Neuron (in vitro differentiated cells): Measurements from ENCODE around the gene PDE4D.

Experiments
- H2AFZ ChIP-seq: one replicate; pipeline ENCODE4 v1.6.1; 2013; ENCODE audit warnings: low read depth, mild to moderate bottlenecking, inconsistent platforms, low read length, moderate library complexity
- H3K27me3 ChIP-seq: one replicate; pipeline ENCODE4 v1.6.1; 2013; ENCODE audit warnings: low read length; ENCODE audit not compliant: insufficient read depth
- H3K36me3 ChIP-seq: one replicate; pipeline ENCODE4 v1.6.1; 2013; ENCODE audit warnings: low read length; ENCODE audit not compliant: insufficient read depth
- H3K4me1 ChIP-seq: one replicate; pipeline ENCODE4 v1.6.1; 2013; ENCODE audit warnings: low read length; ENCODE audit not compliant: insufficient read depth
- H3K4me3 ChIP-seq: 2 replicates; pipeline ENCODE4 v1.5.1; 2013; ENCODE audit warnings: mild to moderate bottlenecking, low read length, moderate library complexity
- H3K9me3 ChIP-seq: one replicate; pipeline ENCODE4 v1.6.1; 2013; ENCODE audit warnings: low read length

The PDE4D gene

DNA sequence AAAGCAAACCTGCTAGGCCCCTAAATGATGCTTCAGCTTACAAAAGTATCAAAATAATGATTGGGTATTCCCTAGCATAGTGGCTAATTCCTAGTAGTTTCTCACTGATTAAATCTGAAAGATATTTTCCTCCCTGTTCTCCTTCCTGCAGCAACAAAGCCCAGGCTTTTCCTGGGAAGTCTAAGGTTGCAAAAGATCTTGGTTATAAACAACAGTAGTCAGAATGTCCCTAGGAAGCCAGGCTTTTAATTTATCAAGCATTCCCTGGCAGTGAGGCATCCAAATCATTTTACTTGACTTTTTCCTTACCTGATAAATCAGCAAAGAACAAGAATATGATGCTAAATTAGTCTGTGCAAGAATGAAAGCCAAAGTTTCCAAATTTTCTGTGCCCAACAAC is 272.0 kb downstream of the PDE4D start:
- no peaks in the 10 kb centered on the region for H3K27me3 ChIP-seq
- no peaks in the 10 kb centered on the region for H3K9me3 ChIP-seq
- no peak overlapping the region for H2AFZ ChIP-seq
- H3K36me3 ChIP-seq = no peaks in the 10 kb centered on the region
- H3K4me3 ChIP-seq = no peak overlapping the region
- H3K4me1 ChIP-seq = no peaks in the 10 kb centered on the region

DNA sequence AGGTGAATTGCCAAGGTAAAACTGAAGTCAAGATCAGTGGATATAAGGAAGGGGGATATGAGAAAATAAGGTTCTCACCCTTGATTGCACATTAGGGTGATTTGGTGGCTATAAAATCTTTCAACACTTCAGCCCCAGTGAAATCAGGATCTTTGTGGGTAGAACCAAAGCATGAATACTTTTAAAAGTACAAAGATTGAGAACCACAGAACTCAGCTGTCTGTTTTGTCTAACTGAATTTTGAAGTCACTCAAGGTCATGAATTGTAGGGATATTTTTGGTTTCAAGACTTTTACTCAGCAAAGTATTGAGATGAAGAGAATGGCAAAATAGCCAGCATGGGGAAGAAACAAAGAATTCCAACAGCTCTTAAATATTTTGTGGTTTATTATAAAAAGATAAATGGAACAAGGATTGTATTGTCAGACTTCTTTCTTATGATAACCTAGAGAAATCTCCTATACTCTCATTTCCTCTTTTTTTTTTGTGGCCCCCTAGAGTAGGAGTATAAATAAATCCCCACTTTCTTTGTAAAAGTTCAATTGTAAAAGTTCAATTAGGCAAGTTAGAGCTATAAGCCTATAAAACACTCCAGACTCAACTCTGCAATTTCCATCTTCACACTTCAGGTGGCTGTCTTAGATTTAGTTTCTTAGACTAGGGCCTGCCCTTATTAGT is 272.9 kb downstream of the PDE4D start:
- Histone ChIP-seq H2AFZ (no peak overlapping the region), H3K27me3 (no peaks in the 10 kb centered on the region), H3K36me3 (no peaks in the 10 kb centered on the region), H3K4me3 (no peak overlapping the region), H3K9me3 (no peaks in the 10 kb centered on the region), H3K4me1 (peaks cover under 1% of the 10 kb centered on the region)

DNA sequence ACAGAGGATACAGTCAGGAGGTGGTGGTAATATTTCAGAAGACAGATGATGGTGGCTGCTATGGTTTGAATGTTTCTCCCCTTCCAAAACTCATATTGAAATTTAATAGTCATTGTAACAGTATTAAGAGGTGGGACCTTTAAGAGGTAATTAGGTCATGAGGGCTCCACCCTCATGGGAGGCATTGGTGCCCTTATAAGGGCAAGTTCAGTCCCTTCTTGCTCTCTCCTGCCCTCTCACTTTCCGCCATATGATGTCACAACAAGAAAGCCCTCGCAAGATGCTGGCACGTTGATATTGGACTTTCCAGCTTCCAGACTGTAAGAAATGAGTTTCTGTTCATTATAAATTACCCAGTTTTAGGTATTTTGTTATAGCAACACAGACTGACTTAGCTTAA is 274.9 kb downstream of the PDE4D start:
- H3K27me3 ChIP-seq = no peaks in the 10 kb centered on the region
- peaks cover 6% of the 10 kb centered on the region for H3K4me1 ChIP-seq
- H3K36me3 ChIP-seq = no peaks in the 10 kb centered on the region
- H3K9me3 ChIP-seq = no peaks in the 10 kb centered on the region
- H3K4me3 ChIP-seq = no peak overlapping the region
- H2AFZ ChIP-seq = no peak overlapping the region

DNA sequence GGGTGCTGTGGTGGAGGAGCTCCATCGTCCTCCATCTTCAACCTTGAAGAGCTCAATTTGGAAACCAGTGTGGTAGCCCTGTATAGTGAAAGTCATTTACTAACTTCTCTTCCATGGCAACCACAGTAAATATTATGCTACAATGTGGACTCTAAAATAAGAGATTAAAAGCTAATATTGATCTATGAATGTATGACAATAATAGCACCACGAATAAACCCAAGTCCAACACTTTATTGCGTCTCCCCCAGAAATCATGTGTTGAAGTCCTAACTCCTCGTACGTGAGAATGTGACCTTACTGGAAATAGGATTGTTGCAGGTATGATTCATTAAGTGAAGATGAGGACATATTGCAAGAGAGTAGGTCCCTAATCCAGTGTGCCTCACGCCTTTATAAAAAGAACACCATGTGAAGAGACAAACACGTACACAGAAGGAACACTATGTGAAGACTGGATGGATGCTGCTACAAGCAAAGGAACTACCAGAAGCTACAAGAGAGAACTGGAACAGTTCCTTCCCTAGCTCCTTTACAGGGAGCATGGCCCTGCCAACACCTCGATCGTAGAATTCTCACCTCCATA is 276.2 kb downstream of the PDE4D start:
- peaks cover 6% of the 10 kb centered on the region for H3K4me1 ChIP-seq
- no peaks in the 10 kb centered on the region for H3K27me3 ChIP-seq
- H2AFZ ChIP-seq = no peak overlapping the region
- no peaks in the 10 kb centered on the region for H3K36me3 ChIP-seq
- H3K4me3 ChIP-seq = no peak overlapping the region
- no peaks in the 10 kb centered on the region for H3K9me3 ChIP-seq

DNA sequence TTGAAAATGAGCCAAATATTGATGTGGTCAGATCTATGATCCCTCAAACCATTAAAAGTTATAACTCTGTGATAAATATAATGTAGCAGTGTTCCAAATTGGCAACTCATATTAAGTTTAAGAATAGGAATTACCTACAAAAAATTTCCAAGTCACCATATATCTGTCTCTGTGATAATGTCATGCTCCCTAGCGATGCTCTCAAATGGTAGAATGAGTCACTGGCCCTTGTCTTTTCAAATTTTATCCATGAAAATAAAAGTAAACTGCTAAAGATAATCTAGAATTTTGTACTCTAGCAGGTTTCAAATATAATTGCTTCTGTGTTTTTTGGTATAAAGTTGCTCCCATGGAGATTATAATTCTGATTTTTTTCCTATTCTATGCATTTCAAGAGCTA is 277.1 kb downstream of the PDE4D start:
- no peaks in the 10 kb centered on the region for H3K36me3 ChIP-seq
- no peaks in the 10 kb centered on the region for H3K27me3 ChIP-seq
- H3K4me3 ChIP-seq = no peak overlapping the region
- peaks cover 6% of the 10 kb centered on the region for H3K4me1 ChIP-seq
- H2AFZ ChIP-seq = no peak overlapping the region
- H3K9me3 ChIP-seq = no peaks in the 10 kb centered on the region

DNA sequence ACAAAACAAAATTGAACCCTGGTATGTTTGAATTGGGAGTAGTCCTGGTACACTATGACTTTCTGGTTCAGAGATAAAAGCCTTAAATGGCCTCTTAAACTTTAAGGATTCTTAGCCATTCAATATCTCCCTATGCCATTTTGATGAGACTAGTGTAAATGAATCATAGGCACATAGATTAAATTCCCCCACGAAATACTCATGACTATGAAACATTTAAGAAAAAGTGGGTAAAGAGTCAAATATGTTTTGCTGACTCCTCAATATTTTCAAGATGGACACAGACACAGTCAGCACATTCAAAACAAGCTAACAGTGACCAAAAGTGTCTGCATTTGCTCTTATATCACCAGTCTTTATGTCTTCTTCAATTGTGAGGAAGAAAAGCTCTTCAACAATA is 278.3 kb downstream of the PDE4D start:
- H3K27me3 ChIP-seq = no peaks in the 10 kb centered on the region
- H2AFZ ChIP-seq = no peak overlapping the region
- H3K4me1 ChIP-seq = peaks cover 6% of the 10 kb centered on the region
- H3K4me3 ChIP-seq = no peak overlapping the region
- H3K36me3 ChIP-seq = no peaks in the 10 kb centered on the region
- no peaks in the 10 kb centered on the region for H3K9me3 ChIP-seq

DNA sequence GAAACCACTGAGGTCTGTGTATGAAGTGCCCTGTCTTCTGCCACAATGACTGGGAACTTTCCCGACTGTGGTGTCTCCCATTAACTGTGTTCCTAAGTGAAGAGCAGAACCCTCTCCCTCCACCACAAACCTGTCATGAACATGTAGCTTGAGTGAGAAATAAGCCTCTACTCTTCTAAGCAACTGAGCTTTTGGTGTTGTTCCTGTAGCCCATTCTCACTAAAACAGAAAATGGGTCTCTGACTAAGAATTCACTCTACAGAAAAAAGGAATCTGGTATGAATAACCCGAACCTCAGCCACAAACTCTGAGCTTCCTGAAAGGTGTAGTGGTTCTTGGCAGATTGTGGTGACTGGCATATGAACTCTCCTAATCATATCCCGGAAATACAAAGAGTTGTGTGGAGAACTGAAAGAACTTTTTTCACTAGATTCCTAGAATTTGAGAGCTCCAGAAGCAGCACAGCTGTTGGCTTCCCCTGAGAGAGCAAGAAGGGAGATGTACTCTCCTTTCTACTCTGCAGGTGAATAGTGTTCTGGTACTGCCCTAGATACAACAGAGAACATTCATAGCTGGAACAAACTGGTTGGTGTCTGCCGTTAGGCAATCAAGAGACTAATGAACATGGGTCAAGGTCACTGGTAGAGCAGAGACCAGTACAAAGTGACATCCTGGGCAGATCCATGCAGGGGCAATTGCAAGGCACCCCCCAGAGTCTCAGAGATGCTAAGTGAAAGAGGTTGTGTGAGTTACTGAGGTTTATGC is 283.8 kb downstream of the PDE4D start:
- H3K4me3 ChIP-seq = no peak overlapping the region
- H2AFZ ChIP-seq = no peak overlapping the region
- H3K4me1 ChIP-seq = no peaks in the 10 kb centered on the region
- no peaks in the 10 kb centered on the region for H3K27me3 ChIP-seq
- no peaks in the 10 kb centered on the region for H3K36me3 ChIP-seq
- no peaks in the 10 kb centered on the region for H3K9me3 ChIP-seq

DNA sequence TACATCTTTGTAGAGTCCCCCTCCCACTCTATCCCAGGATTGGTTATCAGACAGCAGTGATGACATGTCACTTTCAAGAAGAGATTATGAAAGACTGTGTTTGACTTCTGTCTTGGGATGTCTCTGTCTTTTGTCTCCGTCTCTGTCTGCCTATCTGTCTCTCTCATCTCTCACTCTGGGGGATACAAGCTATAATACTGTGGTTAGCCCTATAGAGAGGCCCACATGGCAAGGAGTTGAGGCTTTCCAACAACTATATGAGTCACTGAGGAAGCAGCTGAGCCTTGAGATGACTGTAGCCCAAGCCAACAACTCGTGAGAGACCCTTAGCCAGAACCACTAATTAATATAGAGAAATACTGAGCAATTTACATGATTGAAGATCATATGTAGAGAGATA is 284.8 kb downstream of the PDE4D start:
- Histone ChIP-seq H3K4me1 (no peaks in the 10 kb centered on the region), H3K4me3 (no peak overlapping the region)

DNA sequence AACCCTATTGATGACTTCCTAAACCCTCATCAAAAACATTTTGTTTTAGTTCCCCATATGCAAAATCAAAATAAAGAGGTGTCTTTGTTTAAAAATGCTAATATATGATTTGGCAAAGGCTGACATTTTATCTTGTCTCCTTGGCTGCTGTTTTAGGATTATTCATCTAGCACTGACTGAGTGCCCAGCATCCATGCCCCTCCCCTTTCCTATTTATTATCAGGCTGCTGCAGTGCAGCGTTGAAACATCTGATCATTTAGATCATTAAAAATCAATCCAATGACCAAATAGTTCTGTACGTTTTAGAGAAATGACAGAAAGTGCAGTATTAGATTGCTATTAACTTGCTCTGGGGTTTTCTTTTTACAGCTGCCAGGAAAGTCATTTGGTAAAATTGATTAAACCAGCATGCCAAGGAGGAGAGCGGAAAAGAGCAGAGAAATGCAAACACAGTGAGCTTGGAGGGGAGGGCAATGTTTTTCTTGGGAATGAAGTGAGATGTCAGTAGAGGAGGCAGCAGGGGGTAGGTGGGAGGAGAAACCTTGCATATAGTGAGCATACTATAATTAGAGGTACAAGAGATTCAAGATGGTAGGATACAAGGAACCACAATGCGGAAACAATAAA is 286.3 kb downstream of the PDE4D start:
- H3K9me3 ChIP-seq = no peaks in the 10 kb centered on the region
- no peak overlapping the region for H3K4me3 ChIP-seq
- no peak overlapping the region for H2AFZ ChIP-seq
- H3K27me3 ChIP-seq = no peaks in the 10 kb centered on the region
- no peaks in the 10 kb centered on the region for H3K36me3 ChIP-seq
- no peaks in the 10 kb centered on the region for H3K4me1 ChIP-seq

More for the DNA sequence above, 284.8 kb downstream of the PDE4D start:
- Histone ChIP-seq H3K27me3 (no peaks in the 10 kb centered on the region), H3K9me3 (no peaks in the 10 kb centered on the region), H2AFZ (no peak overlapping the region), H3K36me3 (no peaks in the 10 kb centered on the region)

DNA sequence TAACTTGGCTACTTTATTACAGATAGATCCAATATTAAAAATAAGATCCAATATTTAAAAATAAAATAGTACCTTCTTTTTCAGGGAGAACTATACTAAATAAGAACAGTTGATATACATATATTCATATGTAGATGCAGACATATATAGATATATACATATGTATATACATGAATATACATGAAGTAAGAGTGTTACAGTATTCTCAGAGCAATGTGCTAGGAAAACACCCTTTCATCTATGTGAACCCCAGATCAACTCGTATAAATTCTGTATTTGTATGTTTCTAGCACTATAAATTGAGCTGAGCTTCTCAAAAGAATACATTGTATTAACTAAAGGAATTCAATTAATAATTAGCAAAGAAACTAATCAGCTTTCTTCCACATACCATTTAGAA is 287.6 kb downstream of the PDE4D start:
- Histone ChIP-seq H3K27me3 (no peaks in the 10 kb centered on the region), H3K4me3 (no peak overlapping the region), H2AFZ (no peak overlapping the region), H3K9me3 (no peaks in the 10 kb centered on the region), H3K4me1 (no peaks in the 10 kb centered on the region), H3K36me3 (no peaks in the 10 kb centered on the region)

DNA sequence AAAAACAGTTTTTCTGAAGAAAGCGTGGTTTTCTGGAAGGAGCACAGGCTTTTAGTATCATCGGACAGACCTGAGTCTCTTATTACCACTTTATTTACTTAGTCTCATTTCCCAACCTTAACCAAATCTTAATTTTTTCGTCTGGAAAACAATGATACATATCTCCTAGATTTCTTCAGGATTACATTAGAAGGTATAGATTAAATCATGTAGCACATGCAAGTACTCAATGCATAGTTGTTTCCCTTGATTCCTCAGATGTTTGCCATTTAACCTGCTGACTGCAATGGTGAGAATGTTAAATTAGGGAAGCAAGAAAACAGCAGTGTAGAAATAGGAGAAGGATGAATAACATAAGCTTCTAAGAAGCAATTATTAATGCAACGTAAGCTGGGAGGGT is 289.4 kb downstream of the PDE4D start:
- Histone ChIP-seq H2AFZ (no peak overlapping the region), H3K27me3 (no peaks in the 10 kb centered on the region), H3K4me3 (no peak overlapping the region), H3K4me1 (no peaks in the 10 kb centered on the region), H3K9me3 (no peaks in the 10 kb centered on the region), H3K36me3 (no peaks in the 10 kb centered on the region)

DNA sequence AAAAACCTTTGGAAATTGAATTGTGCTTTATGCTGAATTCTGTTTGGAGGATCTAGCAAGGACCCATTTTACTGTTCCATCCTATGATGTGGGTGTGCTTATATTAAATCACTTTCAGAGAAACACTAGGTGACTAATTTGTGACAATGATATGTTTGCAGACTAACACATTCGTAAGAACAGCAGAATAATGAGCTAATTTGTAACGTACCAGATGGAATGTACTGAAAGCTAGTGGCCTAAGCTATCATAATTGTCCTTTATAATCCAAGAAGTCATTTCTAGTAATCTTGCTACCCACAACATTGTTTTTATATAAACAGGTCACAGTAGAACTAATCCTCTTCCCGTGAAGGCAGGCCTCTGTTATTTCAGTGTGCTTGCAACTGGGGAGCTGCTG is 292.5 kb downstream of the PDE4D start:
- Histone ChIP-seq H3K4me3 (no peak overlapping the region), H3K9me3 (no peaks in the 10 kb centered on the region), H3K27me3 (no peaks in the 10 kb centered on the region), H3K36me3 (no peaks in the 10 kb centered on the region), H3K4me1 (peaks cover 8% of the 10 kb centered on the region), H2AFZ (no peak overlapping the region)

DNA sequence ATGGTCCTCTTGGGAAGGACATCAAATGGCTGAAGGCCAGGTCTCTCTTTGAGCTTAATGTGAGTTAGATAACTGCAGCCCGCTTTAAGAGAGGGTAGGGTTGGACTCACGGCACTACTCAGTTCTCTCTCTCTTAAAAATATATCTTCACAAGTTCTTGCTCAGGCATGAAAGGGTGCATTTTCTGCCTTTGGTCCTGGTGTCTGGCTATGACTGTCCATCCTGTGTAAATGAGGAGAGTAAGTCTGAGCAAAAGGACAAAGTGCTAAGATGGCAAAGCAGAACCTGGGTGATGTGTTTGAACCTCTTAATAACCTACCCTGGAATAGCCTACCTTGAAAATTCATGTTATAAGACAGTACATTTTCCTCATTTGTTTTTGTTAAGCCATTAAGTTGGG is 293.4 kb downstream of the PDE4D start:
- Histone ChIP-seq H3K36me3 (no peaks in the 10 kb centered on the region), H3K27me3 (no peaks in the 10 kb centered on the region), H3K9me3 (no peaks in the 10 kb centered on the region), H3K4me3 (no peak overlapping the region), H2AFZ (no peak overlapping the region), H3K4me1 (peaks cover 8% of the 10 kb centered on the region)
